Nasal cavity respiratory epithelium epithelial cell of viscerocranial mucosa (primary cell): ENCODE results near the gene FZD10. TPM values are rescaled to one million over a fixed set of nuclear protein-coding genes. Genes with fewer than 3 reads are reported as not detected.

ENCODE experiments used
- total RNA-seq: library from RNA; depleted of rRNA; stranded (reverse); fragments of >200 nt; gene quantifications from 2 replicates; pipeline ENCODE4 v1.2.3, GENCODE V29; 2014

Gene FZD10
- total RNA-seq: 1.00 and 7.5 TPM in 2 replicates

GRCh38 chr12:130162267-130162666, at the start of gene FZD10:
TSS of gene FZD10 (plus strand) at chr12:130162464. CDS start at chr12:130162943, 479 bp downstream.

Other genes starting within 250 kb of the FZD10 start
- gene PIWIL1, start 175.4 kb downstream of the FZD10 start, total RNA-seq: not detected in 2 replicates